Activated gamma-delta T cell treated with Interleukin-2 at 50 U/mL for 16 hours (primary cell): Measurements from ENCODE around the gene MAGEA1.
"Not testable (repeated sequence)": the region's sequence is repeated elsewhere in the genome, so short reads cannot be mapped to it uniquely, and the experiment has no call there.

Source experiments
- DNase-seq: peaks from one replicate; pipeline ENCODE4 v3.0.0-alpha.2; 2020

MAGEA1 gene

GRCh38 chrX:153179131-153179530, at the start of gene MAGEA1:
Gene MAGEA1, plus strand, starts transcription at chrX:153179284. Its CDS starts 3,106 bp downstream, at chrX:153182390.
- DNase-seq = no peak

- not testable (repeated sequence) for DNase-seq
These were observed 46.2 kb upstream of the MAGEA1 start for GRCh38 chrX:153132924-153133323.

GRCh38 chrX:153139074-153139473, 40.0 kb upstream of the MAGEA1 start:
- DNase-seq = not testable (repeated sequence)

GRCh38 chrX:153146288-153146687, 32.8 kb upstream of the MAGEA1 start:
- not testable (repeated sequence) for DNase-seq

- DNase-seq = no peak
These were observed 25.6 kb upstream of the MAGEA1 start for GRCh38 chrX:153153516-153153915.

GRCh38 chrX:153157450-153157849, 21.6 kb upstream of the MAGEA1 start:
- no peak for DNase-seq

GRCh38 chrX:153158319-153158718, 20.8 kb upstream of the MAGEA1 start:
- no peak for DNase-seq

- DNase-seq = no peak
These were observed 17.1 kb upstream of the MAGEA1 start for GRCh38 chrX:153161952-153162351.

- no peak for DNase-seq
These were observed 14.4 kb upstream of the MAGEA1 start for GRCh38 chrX:153164733-153165132.

GRCh38 chrX:153168423-153168822, 10.7 kb upstream of the MAGEA1 start:
- not testable (repeated sequence) for DNase-seq

- DNase-seq = no peak
These were observed 2.7 kb downstream of the MAGEA1 start for GRCh38 chrX:153181822-153182221.

GRCh38 chrX:153184787-153185186, 5.7 kb downstream of the MAGEA1 start:
- no peak for DNase-seq

- DNase-seq = no peak
These were observed 11.3 kb downstream of the MAGEA1 start for GRCh38 chrX:153190381-153190780.

- DNase-seq = no peak
These were observed 21.4 kb downstream of the MAGEA1 start for GRCh38 chrX:153200462-153200861.

- DNase-seq = no peak
These were observed 27.5 kb downstream of the MAGEA1 start for GRCh38 chrX:153206425-153207046.

- no peak for DNase-seq
These were observed 30.3 kb downstream of the MAGEA1 start for GRCh38 chrX:153209347-153209746.

GRCh38 chrX:153214934-153215333, 35.9 kb downstream of the MAGEA1 start:
- DNase-seq = no peak

GRCh38 chrX:153216926-153217325, 37.8 kb downstream of the MAGEA1 start:
- no peak for DNase-seq

GRCh38 chrX:153225438-153226098, 46.5 kb downstream of the MAGEA1 start:
- DNase-seq = no peak

GRCh38 chrX:153226344-153227185, 47.5 kb downstream of the MAGEA1 start:
- DNase-seq = no peak
